Kidney capillary endothelial cell (primary cell): Measurements from ENCODE around the gene UGDH.
"Not testable (repeated sequence)": the region's sequence is repeated elsewhere in the genome, so short reads cannot be mapped to it uniquely, and the experiment has no call there.

ENCODE experiments used
- DNase-seq: peaks from one replicate; pipeline ENCODE4 v3.0.0-alpha.2; 2018; ENCODE audit warnings: low spot score

Gene UGDH

DNA sequence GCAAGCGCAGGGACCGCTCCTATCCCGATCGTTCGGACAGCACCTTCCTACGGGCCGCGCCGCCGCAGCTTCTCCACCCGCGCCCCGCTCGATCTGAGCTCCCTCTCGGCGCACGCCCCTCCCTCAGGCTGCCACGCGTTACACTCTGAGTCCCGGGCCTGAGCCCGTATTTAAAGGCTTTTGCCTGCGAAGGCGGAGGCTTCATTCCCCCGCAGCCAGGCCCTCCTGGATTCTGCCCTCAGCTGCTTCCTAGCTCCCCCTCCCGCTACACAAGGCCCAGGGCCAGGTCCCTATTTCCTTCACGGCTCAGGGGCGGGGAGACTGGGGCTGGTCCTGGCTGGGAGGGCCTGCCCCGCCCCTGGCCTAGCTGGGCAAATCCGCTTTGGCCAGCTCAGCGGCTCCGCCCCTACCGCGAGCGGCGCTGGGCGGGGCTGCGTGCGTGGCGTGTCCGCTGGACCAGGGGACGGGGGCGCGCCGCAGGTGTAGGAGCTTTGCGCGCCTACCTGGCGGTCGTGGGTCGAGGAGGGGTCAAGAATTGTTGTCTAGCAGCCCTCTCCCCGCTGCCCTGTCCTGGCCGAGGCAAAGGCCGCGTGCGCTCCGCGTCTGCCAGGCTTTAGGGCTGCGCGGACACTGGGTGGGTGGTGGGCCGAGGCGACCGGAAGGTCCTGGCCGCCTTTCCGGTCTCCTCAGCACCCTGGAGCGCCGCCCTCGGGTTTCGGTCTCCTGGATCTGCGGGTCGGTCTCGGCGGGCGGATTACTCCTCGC is at the start of gene UGDH:
UGDH (minus strand) TSS at position 144 of the 765 bp plus-strand sequence. CDS start 5,927 bp downstream, outside the sequence.
- DNase-seq: peak; percentile 96

DNA sequence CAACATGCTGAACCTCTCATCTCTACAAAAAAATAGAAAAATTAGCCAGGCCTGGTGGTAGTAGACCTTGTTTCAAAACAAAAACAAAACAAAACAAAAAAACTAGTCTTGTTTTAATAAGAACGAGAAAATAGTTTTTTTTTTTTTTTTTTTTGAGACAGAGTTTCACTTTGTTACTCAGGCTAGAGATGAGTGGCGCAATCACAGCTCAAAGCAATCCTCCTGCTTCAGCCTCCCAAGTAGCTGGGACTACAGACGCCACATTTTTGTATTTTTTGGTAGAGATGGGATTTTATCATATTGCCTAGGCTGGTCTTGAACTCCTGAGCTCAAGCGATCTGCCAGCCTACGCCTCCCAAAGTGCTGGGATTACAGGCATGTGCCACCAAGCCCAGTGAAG is 47.7 kb upstream of the UGDH start:
- DNase-seq: no peak

GRCh38 chr4:39571504-39571903 is 44.3 kb upstream of the UGDH start:
- DNase-seq: no peak

GRCh38 chr4:39571054-39571453 is 43.8 kb upstream of the UGDH start:
- DNase-seq: no peak

- DNase-seq: no peak
These were observed 42.0 kb upstream of the UGDH start for GRCh38 chr4:39569209-39569608.

GRCh38 chr4:39568805-39569204 is 41.6 kb upstream of the UGDH start:
- DNase-seq: no peak

GRCh38 chr4:39565878-39566600 is 38.8 kb upstream of the UGDH start:
- peak; percentile 50 for DNase-seq

- DNase-seq: no peak
These were observed 36.2 kb upstream of the UGDH start for GRCh38 chr4:39563346-39563847.

- DNase-seq: no peak
These were observed 35.6 kb upstream of the UGDH start for GRCh38 chr4:39562792-39563191.

GRCh38 chr4:39559626-39560025 is 32.4 kb upstream of the UGDH start:
- no peak for DNase-seq

GRCh38 chr4:39555472-39555871 is 28.2 kb upstream of the UGDH start:
- DNase-seq: no peak

- DNase-seq: no peak
These were observed 21.3 kb upstream of the UGDH start for GRCh38 chr4:39548425-39549067.

DNA sequence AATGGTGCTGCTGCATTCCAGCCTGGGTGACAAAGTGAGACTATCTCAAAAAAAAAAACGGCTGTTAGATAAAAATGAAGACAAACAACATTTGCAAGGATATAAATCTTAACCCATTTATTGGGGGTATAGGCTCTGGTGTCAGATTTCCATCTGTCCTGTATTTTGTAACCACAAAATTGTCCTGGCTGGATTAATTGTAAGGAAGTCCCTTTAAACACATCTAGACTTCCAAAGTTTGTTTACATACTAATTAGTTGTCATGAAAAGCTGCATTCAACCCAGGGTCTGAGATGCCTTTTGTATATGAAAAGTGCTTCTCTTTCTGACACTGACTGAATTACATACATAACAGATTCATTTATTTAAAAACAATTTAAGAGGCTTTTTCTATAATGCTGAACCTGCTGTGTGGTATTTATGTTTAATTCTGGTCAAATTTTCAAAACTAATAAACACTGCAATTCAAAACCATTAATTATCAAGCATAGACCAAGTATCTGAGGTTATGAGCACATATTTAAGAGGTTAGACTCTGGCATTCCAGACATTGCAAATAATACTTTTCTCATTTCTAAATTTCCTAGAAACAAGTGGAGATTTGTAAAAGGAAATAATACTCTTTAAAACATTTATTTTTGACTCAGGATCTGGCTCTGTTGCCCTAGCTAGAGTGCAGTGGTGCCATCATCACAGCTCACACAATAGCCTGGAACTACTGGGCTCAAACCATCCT is 17.5 kb upstream of the UGDH start:
- no peak for DNase-seq

- not testable (repeated sequence) for DNase-seq
These were observed 16.8 kb upstream of the UGDH start for GRCh38 chr4:39544080-39544479.

DNA sequence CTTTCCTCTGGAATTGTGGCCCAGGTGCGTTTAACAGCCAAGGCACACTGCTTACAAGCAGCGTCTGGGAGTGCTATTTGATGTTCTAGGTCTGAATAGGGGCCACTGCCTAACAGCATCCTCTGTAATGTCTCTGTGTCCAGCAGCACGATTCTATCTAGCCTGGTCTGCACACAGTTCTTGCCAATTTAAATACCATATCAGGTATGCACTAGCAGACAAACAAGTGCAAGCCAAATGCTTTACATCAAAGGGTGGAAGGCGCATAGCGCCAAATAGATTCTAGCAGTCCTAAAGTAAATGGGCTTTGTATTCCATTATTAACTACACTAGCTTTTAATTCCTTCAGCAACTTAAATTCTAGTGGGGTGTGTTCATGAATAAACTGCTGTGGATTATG is 15.8 kb upstream of the UGDH start:
- DNase-seq: no peak

- no peak for DNase-seq
These were observed 15.4 kb upstream of the UGDH start for GRCh38 chr4:39542611-39543012.

GRCh38 chr4:39541987-39542610 is 14.9 kb upstream of the UGDH start:
- no peak for DNase-seq

- DNase-seq: no peak
These were observed 11.9 kb upstream of the UGDH start for GRCh38 chr4:39539089-39539611.

DNA sequence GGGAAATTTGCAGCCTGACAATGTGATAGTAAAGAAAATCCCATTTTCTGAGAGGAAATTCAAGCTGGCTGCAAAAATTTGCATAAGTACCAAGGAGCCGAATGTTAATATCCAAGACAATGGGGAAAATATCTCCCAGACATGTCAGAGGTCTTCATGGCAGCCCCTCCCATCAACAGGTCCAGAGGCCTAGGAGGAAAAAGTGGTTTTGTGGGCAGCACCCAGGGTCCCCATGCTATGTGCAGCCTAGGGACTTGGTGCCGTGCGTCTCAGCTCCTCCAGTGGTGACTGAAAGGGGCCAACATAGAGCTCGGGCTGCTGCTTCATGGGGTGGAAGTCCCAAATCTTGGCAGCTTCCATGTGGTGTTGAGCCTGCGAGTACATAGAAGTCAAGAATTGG is 6.3 kb upstream of the UGDH start:
- no peak for DNase-seq

- not testable (repeated sequence) for DNase-seq
These were observed 5.0 kb upstream of the UGDH start for GRCh38 chr4:39532237-39532636.

DNA sequence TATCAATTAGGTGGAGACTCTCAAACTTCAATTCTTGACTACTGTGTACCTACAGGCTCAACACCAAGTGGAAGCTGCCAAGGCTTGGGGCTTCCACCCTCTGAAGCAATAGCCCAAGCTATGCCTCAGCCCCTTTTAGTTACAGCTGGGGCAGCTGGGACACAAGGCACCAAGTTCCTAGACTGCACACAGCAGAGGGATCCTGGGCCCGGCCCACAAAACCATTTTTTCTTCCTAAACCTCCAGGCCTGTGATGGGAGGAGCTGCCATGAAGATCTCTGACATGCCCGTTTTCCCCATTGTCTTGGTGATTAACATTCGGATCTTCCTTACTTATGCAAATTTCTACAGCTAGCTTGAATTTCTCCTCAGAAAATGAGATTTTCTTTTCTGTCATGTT is 3.4 kb upstream of the UGDH start:
- DNase-seq: no peak
